ENCODE results near the gene KCNMB2. TPM values are rescaled to one million over a fixed set of nuclear protein-coding genes. Genes with fewer than 3 reads are reported as not detected.

Gene KCNMB2
- total RNA-seq, 4 donors from 2014 or later: 0.82 TPM; not detected in 3

DNA sequence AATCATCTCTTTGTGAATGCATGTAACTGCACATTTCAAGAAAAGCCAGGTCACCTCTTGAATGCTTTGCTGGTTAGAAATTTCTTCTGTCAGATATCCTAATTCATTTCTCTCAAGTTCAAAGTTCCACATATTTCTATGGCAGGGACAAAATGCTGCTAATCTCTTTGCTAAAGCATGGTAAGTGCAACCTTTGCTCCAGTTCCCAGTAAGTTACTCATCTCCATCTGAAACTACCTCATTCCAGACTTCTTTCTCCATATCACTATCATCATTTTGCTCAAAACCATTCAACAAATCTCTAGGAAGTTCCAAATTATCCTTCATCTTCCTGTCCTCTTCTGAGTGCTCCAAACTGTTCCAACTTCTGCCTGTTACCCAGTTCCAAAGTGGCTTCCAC lies 304.8 kb downstream of the KCNMB2 start:
- H3K27ac ChIP-seq: no peak overlapping the region
- in situ Hi-C loops (cut with MboI; ENCODE audit: low pct_ligation_motif_present in 1 of 4, low pct_unique_long_range_greater_than_20kb in 1 of 4, low sequenced_read_pairs in 3 of 4): no loop called here
- no peaks in the 10 kb centered on the region for H3K36me3 ChIP-seq
- H3K27me3 ChIP-seq: no peaks in the 10 kb centered on the region
- TF ChIP-seq EP300 (IDR thresholded peaks at IDR 0.05; ENCODE audit: low read depth) (no peak), POLR2A (IDR thresholded peaks at IDR 0.05) (no peak), POLR2AphosphoS5 (IDR thresholded peaks at IDR 0.05) (no peak)
- TF ChIP-seq, protein P1, sequence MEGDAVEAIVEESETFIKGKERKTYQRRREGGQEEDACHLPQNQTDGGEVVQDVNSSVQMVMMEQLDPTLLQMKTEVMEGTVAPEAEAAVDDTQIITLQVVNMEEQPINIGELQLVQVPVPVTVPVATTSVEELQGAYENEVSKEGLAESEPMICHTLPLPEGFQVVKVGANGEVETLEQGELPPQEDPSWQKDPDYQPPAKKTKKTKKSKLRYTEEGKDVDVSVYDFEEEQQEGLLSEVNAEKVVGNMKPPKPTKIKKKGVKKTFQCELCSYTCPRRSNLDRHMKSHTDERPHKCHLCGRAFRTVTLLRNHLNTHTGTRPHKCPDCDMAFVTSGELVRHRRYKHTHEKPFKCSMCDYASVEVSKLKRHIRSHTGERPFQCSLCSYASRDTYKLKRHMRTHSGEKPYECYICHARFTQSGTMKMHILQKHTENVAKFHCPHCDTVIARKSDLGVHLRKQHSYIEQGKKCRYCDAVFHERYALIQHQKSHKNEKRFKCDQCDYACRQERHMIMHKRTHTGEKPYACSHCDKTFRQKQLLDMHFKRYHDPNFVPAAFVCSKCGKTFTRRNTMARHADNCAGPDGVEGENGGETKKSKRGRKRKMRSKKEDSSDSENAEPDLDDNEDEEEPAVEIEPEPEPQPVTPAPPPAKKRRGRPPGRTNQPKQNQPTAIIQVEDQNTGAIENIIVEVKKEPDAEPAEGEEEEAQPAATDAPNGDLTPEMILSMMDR (IDR thresholded peaks at IDR 0.05): no peak
- intact Hi-C loops (cut with DNase I; ENCODE audit: low total_unique reads): no loop called here
- H3K4me3 ChIP-seq: no peak overlapping the region
- H3K4me1 ChIP-seq: no peaks in the 10 kb centered on the region
- DNase-seq: no peak
- H3K9me3 ChIP-seq: no peaks in the 10 kb centered on the region

DNA sequence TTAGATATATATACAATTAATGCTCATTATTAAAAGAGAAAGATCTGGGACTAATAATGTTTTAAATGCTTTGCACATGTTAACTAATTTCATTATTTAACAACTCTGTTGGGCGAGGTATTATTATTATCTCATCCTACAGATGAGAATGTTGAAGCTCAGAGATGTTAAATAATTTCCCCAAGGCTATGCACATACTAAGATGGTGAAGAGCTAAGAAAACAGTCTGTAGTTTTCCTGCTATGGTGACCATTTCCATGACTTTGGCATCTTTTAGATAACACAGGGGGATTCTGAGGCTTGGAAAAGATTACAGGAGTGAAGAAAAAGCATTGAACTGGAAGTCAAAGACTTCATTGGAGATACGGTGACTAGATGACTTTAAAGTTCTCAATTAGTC lies 308.7 kb downstream of the KCNMB2 start:
- H3K36me3 ChIP-seq: no peaks in the 10 kb centered on the region
- no peak overlapping the region for H3K4me3 ChIP-seq
- DNase-seq: no peak
- in situ Hi-C loops (cut with MboI; ENCODE audit: low pct_ligation_motif_present in 1 of 4, low pct_unique_long_range_greater_than_20kb in 1 of 4, low sequenced_read_pairs in 3 of 4) (no loop called here), intact Hi-C loops (cut with DNase I; ENCODE audit: low total_unique reads) (no loop called here)
- no peak for TF ChIP-seq EP300 (IDR thresholded peaks at IDR 0.05; ENCODE audit: low read depth)
- TF ChIP-seq POLR2AphosphoS5 (IDR thresholded peaks at IDR 0.05): no peak
- TF ChIP-seq, protein P1 (IDR thresholded peaks at IDR 0.05): no peak
- no peak for TF ChIP-seq POLR2A (IDR thresholded peaks at IDR 0.05)
- H3K4me1 ChIP-seq: peaks cover 0 to 10% (median 0%) of the 10 kb centered on the region in 4 donors
- 89 to 100% methylated on average over 2 of the region's 2 CpGs for WGBS, 2 donors (ENCODE audit: low coverage in 1 of 2)
- H3K27me3 ChIP-seq: no peaks in the 10 kb centered on the region
- H3K27ac ChIP-seq: no peak overlapping the region
- no peaks in the 10 kb centered on the region for H3K9me3 ChIP-seq

DNA sequence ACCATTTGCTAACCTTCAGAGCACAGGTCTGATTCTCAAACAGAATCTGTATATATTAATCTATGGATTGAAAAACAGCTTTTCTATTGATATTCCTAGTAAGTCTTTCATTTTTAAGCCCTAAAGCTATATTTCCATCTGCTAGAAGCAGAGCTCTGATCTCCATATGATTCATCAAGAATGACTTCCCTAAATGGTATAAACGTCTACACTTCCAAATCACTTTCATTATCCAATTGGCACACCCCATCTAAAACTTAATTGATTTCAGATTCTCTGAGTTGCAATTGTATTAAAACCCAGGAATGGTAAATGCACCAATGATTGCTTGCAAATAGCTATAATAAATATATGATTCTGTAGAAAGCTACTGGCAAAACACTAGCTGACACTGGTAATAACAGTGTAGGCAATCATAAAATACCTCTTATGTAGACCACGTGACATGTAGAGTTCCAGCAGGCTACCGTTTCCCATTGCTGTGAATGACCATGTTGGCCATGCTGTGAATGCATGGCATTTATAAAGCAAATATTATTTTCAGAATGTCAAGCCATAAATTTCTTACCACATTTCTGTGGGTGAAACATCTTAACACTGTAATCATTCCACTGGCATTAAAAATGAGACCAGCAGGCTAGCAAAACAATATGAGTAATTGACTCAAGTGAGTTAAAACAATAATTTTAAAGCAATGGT lies 309.3 kb downstream of the KCNMB2 start:
- peak in 1 of 3 donors; percentile 51 for TF ChIP-seq POLR2AphosphoS5 (IDR thresholded peaks at IDR 0.05)
- no peak for TF ChIP-seq POLR2A (IDR thresholded peaks at IDR 0.05)
- Histone ChIP-seq H3K4me3 (no peak overlapping the region), H3K27me3 (no peaks in the 10 kb centered on the region), H3K9me3 (no peaks in the 10 kb centered on the region), H3K36me3 (no peaks in the 10 kb centered on the region), H3K4me1 (peaks cover 0 to 10% (median 0%) of the 10 kb centered on the region in 4 donors), H3K27ac (peak overlapping the region in 1 of 4 donors; percentile 34)
- DNase-seq: no peak
- 50% methylated on average over 3 of the region's 3 CpGs for WGBS, 2 donors (ENCODE audit: low coverage in 1 of 2)
- in situ Hi-C loops (cut with MboI; ENCODE audit: low pct_ligation_motif_present in 1 of 4, low pct_unique_long_range_greater_than_20kb in 1 of 4, low sequenced_read_pairs in 3 of 4): no loop called here
- intact Hi-C loops (cut with DNase I; ENCODE audit: low total_unique reads): no loop called here

DNA sequence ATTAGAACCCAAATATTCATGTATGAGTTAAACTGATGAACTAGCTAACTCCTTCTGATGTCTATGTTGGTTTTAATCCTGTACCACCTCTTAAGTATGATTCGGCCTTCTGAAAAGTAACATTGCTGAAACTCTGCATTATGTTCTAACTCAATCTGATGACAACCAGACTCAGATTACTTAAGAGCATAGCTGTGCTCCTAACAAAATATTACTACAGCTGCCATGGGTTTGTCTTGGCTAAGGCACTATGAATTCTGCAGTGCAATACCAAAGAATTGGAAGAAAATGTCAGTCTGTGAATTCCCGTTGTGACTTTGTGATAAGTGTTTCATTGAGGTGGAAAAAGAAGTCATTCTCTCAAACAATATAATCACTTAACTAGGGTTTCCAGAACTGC lies 311.0 kb downstream of the KCNMB2 start:
- Histone ChIP-seq H3K9me3 (no peaks in the 10 kb centered on the region), H3K36me3 (no peaks in the 10 kb centered on the region), H3K4me1 (peaks cover 0 to 10% (median 0%) of the 10 kb centered on the region in 4 donors), H3K27ac (peak overlapping the region in 2 of 4 donors; percentile 1 to 34), H3K27me3 (no peaks in the 10 kb centered on the region), H3K4me3 (no peak overlapping the region)
- TF ChIP-seq, protein P1 (IDR thresholded peaks at IDR 0.05): no peak
- TF ChIP-seq POLR2AphosphoS5 (IDR thresholded peaks at IDR 0.05) (peak in 2 of 3 donors; percentile 51 to 84), POLR2A (IDR thresholded peaks at IDR 0.05) (no peak), EP300 (IDR thresholded peaks at IDR 0.05; ENCODE audit: low read depth) (peak; percentile 58)
- no peak for DNase-seq
- 70 to 73% methylated on average over 1 to 2 of the region's 2 CpGs for WGBS, 2 donors (ENCODE audit: low coverage in 1 of 2)
- intact Hi-C loops (cut with DNase I; ENCODE audit: low total_unique reads): no loop called here
- in situ Hi-C loops (cut with MboI; ENCODE audit: low pct_ligation_motif_present in 1 of 4, low pct_unique_long_range_greater_than_20kb in 1 of 4, low sequenced_read_pairs in 3 of 4): no loop called here

Measured in transverse colon (tissue), 4 donors.